GM18858 (cell line): ENCODE measurements around the gene ALX4.

Experiments
- ATAC-seq: cut with Tn5 transposase; IDR thresholded peaks from one replicate; pipeline ENCODE4 v1.9.1; 2021; ENCODE audit not compliant: unreplicated experiment

The ALX4 gene

DNA sequence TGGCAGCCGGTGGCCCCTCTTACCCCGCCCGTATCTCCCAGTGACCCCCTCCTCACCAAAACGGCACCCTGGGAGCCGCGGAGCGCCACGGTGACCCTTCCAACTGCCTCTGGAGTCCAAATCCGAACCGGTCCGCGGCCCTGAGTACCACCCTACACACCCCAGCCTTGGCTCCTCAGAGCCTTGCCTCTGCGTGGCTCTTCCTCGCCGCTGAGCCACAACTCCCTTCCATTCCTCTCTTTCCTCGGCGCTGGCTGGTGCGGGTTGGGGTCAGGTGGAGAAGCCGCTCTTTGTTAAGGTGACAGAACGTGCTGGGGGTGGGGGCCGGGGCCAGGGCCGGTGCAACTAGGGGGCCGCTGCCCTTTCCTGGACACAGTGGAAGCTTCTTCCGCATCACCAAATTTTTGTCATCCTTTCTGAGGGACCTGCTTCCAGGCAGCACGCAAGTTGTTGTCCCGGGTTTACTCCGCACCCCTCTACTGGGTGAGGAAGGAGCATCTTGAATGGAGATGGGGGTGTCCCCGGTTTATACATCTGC, 6.5 kb downstream of the ALX4 start:
- no peak for ATAC-seq

DNA sequence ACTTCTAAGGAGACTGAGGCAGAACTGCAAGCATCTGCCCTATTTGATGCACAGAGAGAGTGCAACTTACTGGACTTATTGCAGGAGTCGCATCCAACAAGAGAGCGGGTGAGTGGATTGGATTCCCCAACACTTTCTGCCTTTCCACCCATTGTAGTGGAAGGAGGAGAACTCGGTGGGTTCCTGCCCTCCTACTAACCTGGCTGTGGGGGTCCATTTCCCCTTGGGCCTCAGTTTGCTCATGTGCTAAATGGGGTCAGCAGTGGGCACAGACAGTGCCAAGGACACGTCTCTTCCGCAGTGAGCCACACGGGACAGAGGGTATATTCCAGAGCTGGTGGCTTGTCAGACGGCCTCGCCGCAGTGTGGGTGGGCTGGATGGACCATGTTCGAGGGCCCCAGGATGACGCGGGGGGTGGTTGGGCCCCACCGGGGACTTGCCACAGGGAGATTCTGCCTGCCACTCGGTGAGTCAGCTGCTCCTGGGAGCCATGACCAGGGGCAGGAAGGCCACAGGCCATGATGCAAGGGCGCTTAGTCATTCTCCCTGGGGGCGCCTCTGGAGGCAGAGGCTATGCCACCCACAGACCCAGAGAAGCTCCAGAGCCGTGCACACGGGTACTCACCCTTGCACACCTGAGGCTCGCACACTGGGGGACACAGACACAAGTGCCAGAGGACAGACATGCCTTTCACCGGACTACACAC, 8.2 kb downstream of the ALX4 start:
- ATAC-seq: no peak

DNA sequence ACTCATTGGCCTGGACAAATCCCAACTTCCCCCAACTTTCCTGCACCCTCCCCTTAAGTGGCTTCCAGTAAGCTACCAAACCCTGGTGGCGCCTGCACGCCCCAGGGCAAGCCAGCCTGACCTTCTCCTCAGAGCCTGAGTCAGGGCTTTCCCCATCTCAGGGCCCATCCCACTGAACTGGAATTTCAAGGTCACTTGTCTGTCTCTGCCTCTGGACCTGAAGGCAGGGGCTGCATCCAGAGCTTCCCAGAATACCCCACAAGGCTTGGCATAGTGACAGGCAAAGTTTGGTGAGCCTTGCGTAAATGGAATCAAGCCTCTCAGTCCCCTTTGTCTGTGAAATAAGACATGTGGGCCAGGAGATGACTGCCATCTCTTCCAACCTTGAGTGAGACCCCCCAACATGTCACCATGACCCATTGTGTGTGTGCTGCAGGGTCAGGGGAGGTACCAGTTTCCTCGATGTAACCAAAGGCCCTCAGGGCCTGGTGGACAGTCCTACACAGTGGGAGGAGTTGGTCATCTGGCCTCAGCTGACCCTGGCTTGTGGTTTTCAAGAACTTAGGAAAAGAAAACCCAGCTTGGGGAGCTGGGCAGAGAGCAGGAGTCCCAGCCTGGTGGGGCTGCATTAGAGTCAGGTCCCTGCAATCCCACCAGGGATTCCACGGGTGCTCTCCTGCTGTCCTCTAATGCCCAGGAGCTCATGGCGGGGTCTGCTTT, 8.9 kb downstream of the ALX4 start:
- ATAC-seq: no peak

DNA sequence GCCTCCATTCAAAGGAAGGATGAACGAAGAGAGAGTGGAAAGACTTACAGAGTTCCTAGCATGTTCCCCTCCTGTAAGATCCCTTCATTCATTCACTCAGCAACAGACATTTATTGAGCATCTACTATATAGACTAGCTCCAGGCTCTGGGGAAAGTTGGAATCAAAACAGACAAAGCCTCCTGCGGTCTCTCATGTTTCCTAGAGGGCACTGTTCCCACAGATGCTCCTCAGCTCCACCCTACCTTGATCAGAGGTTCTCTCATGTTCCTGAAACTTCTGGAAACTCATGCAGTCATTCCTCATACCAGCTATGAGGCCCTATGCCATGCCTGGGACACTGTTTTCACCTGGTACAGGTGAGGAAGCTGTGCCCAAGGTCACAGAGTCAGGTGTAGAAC, 11.1 kb downstream of the ALX4 start:
- ATAC-seq: no peak

DNA sequence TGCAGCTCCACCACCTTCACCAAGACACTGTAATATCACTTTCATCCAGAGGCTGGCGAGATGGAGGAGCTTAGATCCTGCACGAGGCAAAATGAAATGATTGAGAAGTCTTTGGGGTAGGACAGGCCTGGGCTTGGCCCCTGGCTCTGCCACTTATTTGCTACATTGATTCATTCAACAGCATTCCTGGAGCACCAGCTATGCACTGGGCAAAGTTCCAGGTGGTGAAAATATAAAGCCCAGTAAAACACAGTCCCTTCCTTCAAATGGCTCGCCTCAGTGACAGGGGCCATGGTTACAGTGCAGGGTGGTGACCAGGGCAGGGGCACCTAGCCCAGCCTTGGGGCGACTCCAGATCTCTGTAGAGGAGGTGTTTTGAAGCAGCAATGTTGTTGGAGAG, 19.7 kb downstream of the ALX4 start:
- no peak for ATAC-seq

DNA sequence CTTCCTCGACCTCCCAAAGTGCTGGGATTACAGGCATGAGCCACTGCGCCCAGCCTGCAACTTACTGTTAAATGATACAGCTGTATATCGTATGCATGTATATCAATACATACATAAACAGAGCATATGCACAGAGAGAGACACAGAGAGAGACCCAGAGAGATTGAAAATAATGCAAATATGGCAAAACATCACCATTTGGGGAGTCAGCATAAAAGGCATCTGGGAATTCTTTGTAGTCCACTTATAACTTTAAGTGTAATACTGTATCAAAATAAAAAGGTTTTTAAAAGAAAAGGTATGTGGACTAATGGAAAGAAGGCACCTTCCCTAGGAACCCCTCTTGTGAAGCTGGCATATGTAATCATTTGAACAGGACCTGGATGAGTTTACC, 21.8 kb downstream of the ALX4 start:
- no peak for ATAC-seq

DNA sequence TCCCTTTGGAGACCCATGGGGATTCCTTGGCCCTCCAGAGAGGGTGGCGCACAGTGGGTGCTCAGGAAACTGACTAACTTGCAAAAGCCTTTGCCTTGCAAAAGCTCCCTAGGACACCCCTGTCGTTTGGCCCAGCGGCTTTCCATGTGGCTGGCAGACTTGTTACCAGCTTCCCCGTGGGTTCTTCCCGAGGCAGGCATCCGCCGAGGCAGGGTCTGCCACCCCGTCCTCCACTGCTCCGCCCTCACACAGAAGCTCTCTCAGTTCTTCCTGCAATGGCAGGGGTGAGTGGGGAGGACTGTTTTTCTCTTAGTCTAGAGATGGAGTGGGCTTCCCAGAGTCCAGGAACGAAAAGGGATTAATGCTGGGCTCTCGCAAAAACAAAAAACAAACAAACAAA, 23.0 kb downstream of the ALX4 start:
- no peak for ATAC-seq

DNA sequence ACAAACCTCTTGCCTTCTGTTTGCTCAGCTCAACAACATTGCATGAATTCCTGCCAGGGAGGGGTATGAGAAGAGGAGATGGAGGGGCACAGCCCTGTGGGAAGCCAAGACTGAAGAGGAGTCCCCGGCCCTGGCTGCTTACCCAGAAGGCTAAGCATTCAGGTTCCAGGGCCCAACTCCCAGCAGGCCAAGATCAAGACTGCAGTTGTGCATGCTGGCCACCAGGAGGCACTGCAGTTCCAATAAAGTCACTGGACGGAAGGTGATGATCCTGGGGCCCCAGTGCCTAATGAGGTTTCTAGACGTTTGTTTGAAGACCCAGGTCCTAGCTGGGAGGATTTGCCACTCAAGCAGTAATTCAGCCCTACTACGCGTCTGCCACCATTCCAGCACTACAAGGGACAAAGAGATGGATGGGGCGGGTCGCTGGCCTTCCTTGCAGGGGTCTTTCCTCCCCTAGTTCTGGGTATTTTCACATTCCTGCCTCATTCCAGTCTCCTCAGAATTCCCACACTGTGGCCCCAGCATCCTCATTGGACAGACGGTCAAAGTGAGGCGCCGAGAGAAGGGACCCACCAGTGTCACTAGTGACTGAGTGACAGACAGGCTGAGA, 23.6 kb downstream of the ALX4 start:
- peak; percentile 62 for ATAC-seq

DNA sequence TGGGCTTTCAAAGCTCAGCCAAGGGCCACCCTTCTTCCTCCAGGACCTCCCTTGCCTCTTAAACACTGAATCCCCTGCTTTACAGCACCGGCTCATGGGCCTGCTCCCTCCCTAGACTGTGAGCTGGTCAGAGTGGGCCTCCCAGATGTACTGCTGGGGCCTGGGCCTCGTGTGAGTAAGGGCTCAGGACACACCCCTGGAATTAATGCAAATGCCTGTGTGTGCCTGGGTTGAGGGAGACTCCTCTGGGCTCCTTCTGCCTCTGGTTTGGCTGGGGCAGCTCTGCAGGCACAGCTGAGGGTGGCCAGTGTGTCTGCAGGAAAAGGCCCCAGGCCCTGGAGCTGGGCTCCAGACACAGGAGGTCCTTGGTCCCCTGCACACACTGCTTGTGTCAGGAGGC, 24.2 kb downstream of the ALX4 start:
- no peak for ATAC-seq

DNA sequence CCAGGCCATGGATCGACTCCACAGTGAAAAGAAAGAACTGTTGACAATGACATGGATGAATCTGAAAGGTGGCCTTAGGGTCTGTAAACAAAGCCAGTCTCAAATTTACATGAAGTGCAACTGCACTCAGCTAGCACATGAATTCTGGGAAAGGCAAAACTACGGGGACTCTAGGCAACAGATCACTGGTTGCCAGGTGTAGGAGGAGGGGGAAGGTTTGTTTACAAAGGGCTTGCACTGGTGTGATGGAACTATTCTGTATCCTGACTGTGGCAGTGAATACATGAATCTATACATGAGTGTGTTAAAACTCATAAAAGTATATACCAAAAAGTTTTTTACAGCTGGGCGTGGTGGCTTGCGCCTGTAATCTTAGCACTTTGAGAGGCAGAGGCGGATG, 27.3 kb downstream of the ALX4 start:
- no peak for ATAC-seq

DNA sequence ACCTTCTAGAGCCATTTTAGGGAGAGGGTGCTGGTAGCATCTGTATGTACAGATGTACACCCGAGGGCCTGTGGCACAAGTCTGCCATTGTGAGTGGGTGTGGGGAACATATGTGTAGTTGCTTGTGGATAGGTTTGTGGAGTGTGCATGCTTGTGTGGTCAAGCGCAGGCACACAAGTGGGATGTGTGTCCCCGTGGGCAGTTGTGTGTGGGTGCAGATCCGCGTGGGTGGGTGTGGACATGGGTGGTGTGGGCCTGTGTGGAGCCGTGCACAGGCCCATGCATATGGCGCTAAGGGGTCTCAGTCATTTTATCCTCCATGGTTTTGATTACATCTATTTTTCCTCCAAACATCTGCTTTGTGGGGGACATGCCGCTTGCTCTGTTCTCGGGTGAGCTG, 28.8 kb downstream of the ALX4 start:
- ATAC-seq: no peak

DNA sequence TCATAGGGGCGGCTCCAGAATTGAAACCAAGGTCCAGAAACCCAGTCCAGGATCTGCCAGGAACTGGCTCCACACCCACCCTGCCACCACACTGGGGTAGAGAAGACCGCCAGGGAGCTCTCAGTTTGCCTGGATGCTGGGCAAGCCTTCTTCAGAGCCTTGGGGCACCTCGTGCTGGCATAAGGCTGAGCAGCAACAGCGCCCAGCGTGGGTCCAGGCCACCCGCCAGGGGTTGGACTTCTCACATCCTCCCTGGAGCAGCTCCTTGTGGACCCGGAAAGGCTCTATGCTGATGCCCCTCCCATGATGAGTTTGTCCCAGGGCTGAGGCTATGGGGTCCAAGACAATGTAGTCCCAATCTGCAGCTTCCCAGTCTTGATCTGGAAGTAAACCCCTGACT, 29.7 kb downstream of the ALX4 start:
- ATAC-seq: no peak

DNA sequence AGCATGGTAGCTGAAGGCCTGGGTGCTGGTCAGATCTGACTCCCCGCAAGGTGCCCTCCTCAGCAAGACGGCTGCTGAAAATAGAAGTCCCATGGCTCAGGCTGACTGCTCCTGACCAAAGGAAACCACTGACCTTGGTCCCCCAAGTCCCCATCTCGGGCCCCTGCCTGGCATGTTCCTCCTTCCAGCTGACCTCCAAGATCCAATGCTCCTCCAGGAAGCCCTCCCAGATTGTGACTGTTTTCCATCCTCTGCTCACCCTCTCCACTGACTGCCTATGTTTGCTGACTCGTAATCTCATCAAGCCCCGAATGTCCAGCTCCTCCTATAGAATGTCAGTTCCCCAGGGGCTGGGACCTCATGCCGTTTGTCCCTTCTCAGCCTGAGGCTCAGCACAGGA, 30.5 kb downstream of the ALX4 start:
- no peak for ATAC-seq

DNA sequence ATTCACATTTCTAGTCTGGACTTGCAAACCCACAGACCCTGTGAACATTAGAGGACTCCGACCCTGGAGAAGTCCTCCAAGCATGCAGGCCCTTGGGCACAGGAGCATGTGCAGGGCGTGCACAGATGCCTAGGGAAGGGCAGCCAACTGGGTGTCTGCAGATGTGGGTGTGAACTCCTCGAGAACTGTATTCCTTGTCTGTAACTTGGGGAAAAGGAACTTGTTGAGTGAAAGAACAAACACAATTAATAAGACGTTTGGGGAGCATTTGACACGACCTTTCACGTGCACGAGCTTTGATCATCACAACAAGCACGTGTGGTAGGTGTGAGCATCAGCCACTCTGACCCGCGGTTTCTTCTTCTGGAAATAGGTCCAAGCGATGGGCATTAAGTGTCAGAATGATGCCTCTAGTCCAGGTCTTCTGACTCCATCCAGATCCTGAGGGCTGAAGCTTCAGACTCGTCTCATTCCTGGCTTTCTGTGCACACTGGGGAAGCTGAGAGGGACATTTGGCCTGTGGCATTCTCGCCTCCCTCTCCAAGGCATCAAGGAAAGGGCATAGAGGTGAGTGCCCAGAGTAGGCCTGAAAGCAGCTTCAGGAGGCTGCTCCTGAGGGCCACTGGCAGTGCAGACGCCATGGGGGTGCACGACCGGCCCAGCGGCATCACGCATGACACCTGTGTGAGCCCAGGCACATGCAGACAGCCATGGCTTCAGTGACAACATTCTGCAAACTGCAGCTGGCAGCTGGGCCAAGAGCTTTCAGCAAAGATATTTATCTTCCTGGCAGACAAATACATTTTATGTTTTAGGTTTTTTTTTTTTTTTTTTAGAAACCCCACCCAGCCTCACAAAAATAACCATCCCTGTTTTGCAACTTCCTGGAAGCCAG, 32.5 kb downstream of the ALX4 start:
- no peak for ATAC-seq

DNA sequence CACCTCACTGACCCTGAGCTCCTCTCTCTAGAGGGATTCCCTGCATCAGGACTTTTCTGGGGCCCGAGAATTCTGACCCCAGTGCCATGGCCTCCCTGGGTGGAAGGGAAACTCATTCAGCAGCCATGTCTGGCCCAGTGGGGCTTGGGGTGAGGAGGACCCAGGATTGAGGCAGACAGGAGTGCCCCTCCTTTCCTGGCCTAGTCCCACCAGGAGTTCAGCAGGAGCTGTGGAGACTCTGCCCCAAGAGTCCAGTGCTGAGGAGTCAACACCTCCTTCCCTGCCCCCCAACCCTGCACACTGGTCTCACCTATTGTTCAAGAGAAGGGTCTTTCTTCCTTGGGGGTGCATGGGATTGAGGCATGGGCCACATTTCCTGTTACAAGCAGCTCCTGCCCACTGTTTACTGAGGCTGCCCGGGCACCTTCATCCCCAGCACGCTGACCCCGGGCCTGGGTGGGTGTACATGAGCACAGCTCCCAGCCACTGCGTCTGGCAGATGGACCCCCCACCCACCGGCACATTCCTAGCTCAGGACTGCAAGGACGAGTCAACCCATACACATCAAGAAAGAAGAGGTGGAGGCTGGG, 33.9 kb downstream of the ALX4 start:
- no peak for ATAC-seq

DNA sequence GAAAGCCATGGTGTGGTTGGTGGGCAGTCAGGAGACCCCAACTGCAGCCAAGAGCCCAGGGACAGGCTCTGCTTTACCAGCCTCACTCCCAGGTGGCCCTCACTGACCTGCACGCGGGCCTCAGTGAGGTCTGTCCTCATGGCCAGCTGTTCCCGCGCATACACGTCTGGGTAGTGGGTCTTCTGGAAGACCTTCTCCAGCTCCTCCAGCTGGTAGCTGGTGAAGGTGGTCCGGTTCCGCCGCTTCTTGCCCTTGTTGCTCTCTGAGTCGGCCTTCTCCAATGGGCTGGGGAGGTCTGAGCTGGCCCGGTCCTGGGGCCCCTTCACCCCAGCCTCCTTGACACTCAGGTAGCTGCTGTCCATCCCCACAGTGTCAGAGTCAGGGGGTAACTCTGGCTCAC, 34.7 kb downstream of the ALX4 start:
- ATAC-seq: no peak

DNA sequence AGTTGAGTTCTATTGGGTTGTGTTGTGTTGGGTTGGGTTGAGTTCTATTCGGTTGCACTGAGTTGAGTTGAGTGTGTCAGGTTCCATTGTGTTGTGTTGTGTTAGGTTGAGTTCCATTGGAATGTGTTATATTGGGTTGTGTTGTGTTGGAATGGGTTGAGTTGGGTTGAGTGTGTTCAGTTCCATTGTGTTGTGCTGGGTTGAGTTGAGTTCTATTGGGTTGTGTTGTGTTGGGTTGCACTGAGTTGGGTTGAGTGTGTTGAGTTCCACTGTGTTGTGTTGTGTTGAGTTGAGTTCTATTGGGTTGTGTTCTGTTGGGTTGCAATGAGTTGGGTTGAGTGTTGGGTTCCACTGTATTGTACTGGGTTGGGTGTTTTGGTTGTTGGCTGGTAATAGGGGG, 35.5 kb downstream of the ALX4 start:
- ATAC-seq: no peak

DNA sequence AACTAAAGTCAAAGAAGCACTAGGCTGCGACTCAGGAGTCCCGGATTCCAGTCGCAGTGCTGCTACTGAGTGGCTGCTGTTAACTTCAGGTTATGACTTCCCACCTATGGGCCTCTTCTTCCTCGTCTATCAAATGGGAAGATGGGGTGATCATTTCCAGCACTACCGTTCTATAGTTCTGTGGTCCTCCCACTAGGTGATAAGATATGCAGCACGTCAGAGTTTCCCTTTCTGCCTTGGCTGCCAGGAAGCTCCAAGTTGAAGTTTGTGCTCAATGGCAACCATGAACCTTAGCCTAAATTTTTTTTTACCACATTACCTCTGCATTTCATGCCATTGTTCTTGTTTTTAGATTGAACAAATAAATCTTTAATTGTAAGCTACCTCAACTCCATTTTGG, 38.7 kb downstream of the ALX4 start:
- no peak for ATAC-seq

DNA sequence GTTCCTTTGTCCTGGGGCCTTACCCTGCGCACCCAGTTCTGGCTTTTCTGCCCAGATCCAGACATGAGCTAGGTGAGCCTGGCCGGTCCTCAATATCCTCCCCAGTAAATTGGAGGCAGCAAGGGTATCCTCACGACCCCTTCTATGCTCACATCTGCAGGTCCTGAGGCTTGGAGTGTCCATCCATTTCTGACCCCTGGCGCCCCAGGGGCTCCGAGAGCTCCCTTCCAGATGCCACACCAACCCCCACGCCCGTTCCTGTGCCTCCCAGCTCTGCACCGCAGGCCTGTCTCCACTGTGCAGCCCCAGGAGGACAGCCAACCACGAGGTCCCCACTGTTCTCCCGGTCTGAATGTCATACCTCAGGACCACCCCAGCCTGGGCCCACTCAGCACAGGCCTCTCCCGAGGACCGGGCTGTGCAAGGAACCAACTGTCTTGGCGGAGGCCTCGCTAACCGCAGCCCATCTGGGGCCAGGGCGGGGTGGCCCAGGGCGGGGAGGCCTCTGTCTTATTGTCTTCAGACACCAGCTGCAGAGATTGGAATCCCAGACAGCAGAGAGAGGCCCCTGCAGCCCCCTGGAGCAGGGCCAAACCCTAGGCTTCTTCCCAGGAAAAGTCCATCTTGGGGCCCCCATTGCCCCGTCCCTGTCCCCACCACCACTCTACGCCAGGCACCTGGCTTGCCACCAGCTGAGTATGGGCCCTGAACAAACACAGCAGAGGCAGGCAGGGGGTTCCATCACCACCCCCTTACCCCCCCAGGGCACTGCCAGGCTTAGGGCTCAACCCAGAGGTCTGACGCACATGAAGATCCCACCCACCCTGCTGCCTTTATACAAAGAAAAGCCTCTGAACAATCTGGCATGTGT, 39.3 kb downstream of the ALX4 start:
- ATAC-seq: no peak
